Hepatic stellate cell (primary cell): ENCODE results near the gene HECW1.

ENCODE experiments used
- DNase-seq: peaks from one replicate; pipeline ENCODE4 v3.0.0; 2011; ENCODE audit warnings: low spot score

HECW1 gene

GRCh38 chr7:43612599-43613589, 500.4 kb downstream of the HECW1 start:
- DNase-seq = peak; percentile 73
